ENCODE measurements around the gene EFHC2.

- TF ChIP-seq CTCF (IDR thresholded peaks at IDR 0.05; ENCODE audit: low read depth, low read length, poor library complexity, severe bottlenecking) (no peak), EZH2phosphoT487 (IDR thresholded peaks at IDR 0.05; ENCODE audit: borderline replicate concordance, low read length) (no peak)
Observed at GRCh38 chrX:44104699-44105098, 238.8 kb downstream of the EFHC2 start.
